Caki2 (cell line): ENCODE measurements around the gene HACE1. TPM values are rescaled to one million over a fixed set of nuclear protein-coding genes. Genes with fewer than 3 reads are reported as not detected.
"Not testable (repeated sequence)": the region's sequence is repeated elsewhere in the genome, so short reads cannot be mapped to it uniquely, and the experiment has no call there.

Experiments used
- DNase-seq: peaks from one replicate; pipeline ENCODE4 v3.0.0-alpha.2; 2015; ENCODE audit warnings: low read depth
- in situ Hi-C: cut with HindIII; loops from 2 replicates; pipeline ENCODE4 v1.10.0; 2016; ENCODE audit warnings: low sequenced_read_pairs, low pct_unique_long_range_greater_than_20kb, mixed read lengths
- total RNA-seq: library from RNA; depleted of rRNA; stranded (reverse); fragments of >200 nt; shearing (Covaris generic); gene quantifications from 2 replicates; pipeline ENCODE4 v1.2.3, GENCODE V29; 2014; ENCODE audit warnings: low replicate concordance

The HACE1 gene
- total RNA-seq, 1 experiment from 2014 or later: 29.9 TPM

- DNase-seq: no peak
- in situ Hi-C loops: no loop called here
Measured at GRCh38 chr6:104837158-104837557, 22.6 kb downstream of the HACE1 start.

DNA sequence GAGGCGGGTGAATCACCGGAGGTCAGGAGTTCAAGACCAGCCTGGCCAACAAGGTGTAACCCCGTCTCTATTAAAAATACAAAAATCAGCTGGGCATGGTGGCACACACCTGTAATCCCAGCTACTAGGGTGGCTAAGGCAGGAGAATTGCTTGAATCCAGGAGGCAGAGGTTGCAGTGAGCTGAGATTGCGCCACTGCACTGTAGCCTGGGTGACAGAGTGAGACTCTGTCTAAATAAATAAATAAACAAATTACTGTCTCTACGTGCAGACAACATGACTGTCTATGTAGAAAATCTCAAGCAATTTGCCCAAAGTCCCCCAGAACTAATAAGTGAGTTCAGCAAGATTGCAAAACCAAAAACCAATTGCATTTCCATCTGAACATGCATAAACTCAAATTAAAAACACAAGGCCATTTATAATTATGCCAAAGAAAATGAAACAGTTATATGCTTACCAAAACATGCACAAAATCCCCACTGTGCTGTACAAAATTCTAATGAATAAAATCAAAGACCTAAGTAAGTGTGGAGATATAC is 23.2 kb downstream of the HACE1 start:
- in situ Hi-C loops, DNase-seq: not testable (repeated sequence)

DNA sequence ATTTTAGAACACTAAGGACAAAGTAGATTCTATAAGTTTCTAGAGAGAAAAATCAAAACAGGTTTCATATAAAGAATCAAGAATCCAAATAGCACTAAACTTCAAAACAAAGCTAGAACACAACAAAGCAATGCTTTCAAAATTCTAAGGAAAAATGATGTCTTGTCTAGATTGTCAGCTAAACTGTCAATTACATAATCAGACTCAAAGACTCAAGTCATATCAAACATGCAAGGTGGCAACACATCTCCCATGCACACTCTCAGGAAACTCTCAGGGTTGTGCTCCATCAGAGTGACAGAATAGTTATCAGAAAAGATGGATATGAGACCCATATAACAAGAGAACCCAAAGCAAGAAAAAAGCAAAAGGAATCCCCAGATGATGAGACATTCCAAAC is 23.9 kb downstream of the HACE1 start:
- in situ Hi-C loops: no loop called here
- DNase-seq: no peak

DNA sequence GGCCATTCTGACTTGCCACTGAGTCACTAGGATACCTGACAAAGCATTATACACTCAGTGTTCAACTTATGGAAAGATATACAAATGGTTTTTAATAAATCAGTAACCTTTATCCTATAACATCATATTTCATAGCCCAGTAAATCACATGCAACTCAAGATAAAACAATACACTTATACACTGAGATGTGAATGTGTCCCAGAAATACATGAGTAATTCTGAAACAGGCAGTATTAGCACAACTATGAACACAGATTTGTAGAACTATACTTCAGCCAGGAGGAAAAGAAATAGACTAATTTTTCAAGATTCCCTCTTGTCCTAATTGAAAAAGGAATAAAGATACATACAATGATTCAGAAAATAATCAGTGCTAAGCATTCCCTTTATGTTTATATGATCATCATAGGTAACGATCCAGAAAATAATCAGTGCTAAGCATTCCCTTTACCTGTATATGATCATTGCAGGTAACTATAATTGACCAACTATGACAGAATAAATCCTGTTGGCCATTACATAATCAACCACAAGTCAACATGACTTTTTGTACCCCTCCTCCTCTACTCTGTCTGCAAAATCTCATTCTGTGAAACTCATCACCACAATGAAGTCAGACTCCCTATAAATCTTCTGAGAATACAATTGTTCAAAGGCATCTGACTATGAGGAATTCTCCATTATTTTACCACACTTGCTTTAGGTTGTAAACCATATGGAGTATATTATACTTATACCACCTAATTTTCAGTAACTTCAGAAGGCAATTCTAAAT is 30.3 kb downstream of the HACE1 start:
- no peak for DNase-seq
- in situ Hi-C loops: no loop called here

DNA sequence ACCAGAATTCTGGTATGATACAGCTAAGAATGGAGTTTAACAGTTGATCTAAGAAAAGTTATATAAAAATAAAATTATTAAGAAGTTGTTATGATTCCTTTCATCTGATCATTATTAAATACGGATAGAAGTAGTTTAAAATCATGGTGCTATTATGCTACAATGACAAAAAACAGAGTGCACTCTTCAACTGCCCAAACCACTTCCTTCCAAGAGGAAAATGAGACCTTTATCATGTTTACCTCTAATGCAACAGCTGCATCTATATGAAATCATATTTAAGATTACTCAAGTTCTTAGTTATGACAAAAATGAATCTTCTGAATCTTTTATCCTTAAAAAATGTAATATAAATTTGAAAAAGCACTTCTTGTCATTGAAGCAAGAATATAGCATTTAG is 31.2 kb downstream of the HACE1 start:
- in situ Hi-C loops: no loop called here
- no peak for DNase-seq

- in situ Hi-C loops, DNase-seq: not testable (repeated sequence)
Measured at GRCh38 chr6:104820820-104821219, 38.9 kb downstream of the HACE1 start.

GRCh38 chr6:104816125-104816524 is 43.6 kb downstream of the HACE1 start:
- in situ Hi-C loops: no loop called here

GRCh38 chr6:104814743-104815142 is 45.0 kb downstream of the HACE1 start:
- in situ Hi-C loops: no loop called here
- no peak for DNase-seq

More at GRCh38 chr6:104816125-104816524, 43.6 kb downstream of the HACE1 start:
- no peak for DNase-seq

GRCh38 chr6:104813552-104813951 is 46.2 kb downstream of the HACE1 start:
- in situ Hi-C loops: no loop called here

GRCh38 chr6:104809116-104809515 is 50.6 kb downstream of the HACE1 start:
- in situ Hi-C loops: no loop called here
- no peak for DNase-seq

More at GRCh38 chr6:104813552-104813951, 46.2 kb downstream of the HACE1 start:
- DNase-seq: no peak

GRCh38 chr6:104805335-104805734 is 54.4 kb downstream of the HACE1 start:
- in situ Hi-C loops, DNase-seq: not testable (repeated sequence)

DNA sequence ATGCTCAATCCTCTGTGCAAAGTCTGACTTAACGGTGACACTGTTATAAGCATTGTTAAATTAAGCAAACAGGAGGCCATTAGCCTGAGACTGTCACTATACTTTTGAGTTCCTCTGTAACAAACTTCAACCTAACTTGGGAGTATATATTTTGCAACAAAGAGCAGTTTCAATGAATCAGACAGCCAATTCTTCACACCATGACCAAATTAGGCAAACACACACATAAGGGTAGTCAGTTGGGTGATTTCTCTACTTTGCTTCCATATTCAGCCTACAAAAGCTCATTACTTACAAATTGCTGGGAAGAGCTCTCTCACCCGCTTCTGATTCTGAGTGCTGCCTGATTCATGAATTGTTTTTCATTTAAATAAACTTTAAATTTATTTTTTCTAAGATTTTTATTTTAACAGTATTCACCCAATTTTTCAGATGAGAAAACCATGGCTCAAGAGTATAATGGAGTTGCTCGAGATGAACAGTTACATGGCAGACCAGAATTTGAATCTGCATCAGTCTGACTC is 60.5 kb downstream of the HACE1 start:
- in situ Hi-C loops: no loop called here
- DNase-seq: no peak

DNA sequence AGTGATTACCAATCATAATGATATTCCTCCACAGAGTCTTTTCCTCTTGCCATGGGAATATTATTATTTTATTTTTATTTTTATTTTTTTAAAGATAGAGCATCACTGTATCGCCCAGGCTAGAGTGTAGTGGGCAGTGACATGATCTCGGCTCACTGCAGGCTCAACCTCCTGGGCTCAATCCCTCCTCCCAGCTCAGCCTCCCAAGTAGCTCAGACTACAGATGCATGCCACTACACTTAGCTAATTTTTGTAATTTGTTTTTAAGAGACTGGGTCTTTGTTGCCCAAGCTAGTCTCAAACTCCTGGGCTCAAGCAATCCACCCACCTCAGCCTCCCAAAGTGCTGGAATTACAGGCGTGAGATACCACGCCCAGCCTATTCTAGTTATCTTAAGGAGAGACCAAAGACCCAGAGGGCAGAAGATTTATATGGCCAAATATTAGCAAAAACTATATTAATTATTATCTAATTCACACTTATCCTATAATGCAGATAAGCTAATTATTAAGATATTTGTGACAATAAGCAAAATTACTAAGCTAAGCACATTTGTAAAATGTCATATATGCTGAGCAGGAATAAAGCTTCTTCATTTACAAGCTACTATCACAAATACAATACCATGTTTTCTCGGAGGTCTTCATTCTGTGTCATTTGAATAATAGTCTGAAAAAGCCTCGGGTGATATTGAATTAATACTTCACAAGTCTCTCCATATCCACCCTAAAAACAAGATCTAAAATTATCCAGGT is 63.5 kb downstream of the HACE1 start:
- in situ Hi-C loops: no loop called here

DNA sequence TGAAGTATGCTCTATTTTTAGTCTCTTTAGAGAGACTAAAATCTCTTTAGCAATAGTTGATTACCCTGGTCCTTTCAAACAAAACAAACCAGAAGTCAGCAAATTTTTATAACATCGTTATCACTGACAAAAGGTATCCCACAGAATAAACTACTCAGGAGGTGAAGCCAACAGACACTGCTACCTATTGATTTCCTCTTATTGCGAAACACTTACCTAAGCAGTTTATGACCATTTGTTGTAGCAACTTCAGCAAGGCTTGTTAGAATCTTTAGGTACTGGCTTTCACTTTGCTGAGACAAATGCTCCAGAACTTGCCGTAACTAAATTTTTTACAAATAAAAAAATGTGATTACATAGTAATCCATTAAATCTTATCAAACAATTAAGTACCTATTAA is 64.4 kb downstream of the HACE1 start:
- in situ Hi-C loops: no loop called here
- no peak for DNase-seq

More for the DNA sequence above, 63.5 kb downstream of the HACE1 start:
- DNase-seq: no peak

- in situ Hi-C loops: no loop called here
- peak; percentile 83 for DNase-seq
Measured at GRCh38 chr6:104789770-104790190, 69.9 kb downstream of the HACE1 start.

DNA sequence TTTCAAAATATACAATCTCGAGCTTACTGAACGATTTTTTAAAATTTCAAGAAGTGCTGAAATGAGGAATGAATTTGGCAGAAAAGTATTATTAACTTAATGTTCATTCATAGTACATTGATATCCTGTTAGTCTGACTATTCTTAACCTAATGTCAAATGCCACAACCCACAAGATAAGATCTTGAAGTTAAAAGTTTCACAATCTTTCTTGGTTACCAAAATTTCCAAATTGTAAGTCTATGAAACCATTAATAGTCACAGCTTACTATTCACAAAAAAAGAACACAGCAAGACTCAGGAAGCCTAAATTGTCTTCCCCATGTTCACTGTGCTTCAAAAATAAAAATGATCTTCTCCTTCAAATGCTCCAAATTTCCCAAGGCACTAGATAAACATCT is 71.3 kb downstream of the HACE1 start:
- in situ Hi-C loops: no loop called here
- no peak for DNase-seq

DNA sequence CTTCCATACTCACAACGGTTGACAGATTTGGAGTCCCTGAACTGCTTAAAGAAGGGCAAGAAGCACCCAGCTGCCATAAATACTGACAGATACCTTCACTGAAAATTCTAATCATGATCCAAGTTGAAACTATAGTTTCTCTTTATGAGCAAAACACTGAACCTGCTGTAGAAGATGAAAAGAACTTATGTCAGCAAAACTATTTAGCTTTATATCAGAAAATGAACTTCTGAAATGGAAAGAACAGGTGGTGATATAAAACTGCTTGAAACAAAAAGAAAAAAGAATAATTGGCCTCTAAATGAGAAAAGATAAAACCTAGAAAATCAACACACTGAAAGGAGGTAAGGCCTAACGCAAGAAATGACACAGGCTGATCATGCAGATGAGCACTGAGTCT is 72.4 kb downstream of the HACE1 start:
- in situ Hi-C loops: no loop called here
- no peak for DNase-seq

DNA sequence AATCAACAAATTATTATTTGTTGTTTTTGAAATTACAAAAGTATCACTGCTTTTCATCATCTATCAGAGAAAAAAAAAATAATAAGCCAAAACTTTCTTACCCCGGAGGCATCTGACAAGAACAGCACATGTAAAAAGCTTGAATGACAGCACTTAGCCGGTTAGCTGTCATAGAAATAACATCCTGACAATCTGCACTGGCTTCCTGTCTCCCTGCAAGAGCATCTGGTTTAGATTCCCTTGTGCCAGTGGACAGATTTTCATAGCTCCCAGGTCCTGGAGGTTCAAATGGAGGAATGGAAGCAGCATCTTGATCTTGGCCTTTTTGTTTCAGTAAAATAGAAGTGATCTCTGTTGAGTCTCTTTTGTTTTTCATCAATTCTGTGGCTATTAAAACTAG is 74.8 kb downstream of the HACE1 start:
- DNase-seq: no peak
- in situ Hi-C loops: no loop called here

DNA sequence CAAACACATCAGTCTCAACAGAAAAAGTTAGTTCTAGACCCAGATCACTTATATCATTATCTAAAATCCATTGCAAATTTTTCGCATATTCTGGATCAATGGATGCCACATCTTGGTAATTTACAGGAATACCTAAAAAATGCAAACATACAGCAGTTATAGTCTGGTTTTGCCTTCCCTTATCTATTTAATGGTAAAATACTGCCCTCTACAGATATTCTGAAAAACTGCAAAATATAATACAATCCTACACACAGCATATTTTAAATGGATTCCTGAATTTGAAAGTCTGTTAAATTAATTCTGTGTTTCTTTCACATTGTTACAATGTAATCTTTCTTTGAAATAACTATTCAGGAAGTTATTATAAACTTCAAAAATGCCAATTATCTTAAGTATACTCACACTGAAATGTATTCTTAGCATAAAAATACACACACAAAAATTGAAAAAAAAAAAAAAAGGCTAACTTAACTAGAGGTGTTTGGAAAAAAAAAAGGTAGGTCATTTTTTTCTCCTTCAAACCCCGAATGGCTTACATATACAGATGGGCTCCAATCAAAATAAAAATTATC is 88.4 kb downstream of the HACE1 start:
- peak; percentile 26 for DNase-seq
- in situ Hi-C loops: no loop called here
